GM18505 (cell line): Measurements from ENCODE around the gene ERLEC1.
"Not testable (repeated sequence)": the region's sequence is repeated elsewhere in the genome, so short reads cannot be mapped to it uniquely, and the experiment has no call there.

Experiments
- ATAC-seq: cut with Tn5 transposase; IDR thresholded peaks from one replicate; pipeline ENCODE4 v1.9.1; 2021; ENCODE audit not compliant: unreplicated experiment
- POLR2A ChIP-seq: IDR thresholded peaks from 4 replicates; pipeline ENCODE4 v1.6.1; 2011; ENCODE audit warnings: borderline replicate concordance; ENCODE audit not compliant: insufficient read depth, insufficient read length; ENCODE audit errors: extremely low read depth

Gene ERLEC1

GRCh38 chr2:53802617-53803151 lies 15.8 kb downstream of the ERLEC1 start:
- no peak for TF ChIP-seq POLR2A
- no peak for ATAC-seq

GRCh38 chr2:53811601-53812000 lies 24.8 kb downstream of the ERLEC1 start:
- no peak for TF ChIP-seq POLR2A
- no peak for ATAC-seq

- ATAC-seq = no peak
- TF ChIP-seq POLR2A = no peak
Observed at GRCh38 chr2:53813151-53813550, 26.3 kb downstream of the ERLEC1 start.

- no peak for ATAC-seq
- no peak for TF ChIP-seq POLR2A
Observed at GRCh38 chr2:53818854-53819435, 32.1 kb downstream of the ERLEC1 start.

- no peak for ATAC-seq
Observed at GRCh38 chr2:53819634-53820033, 32.8 kb downstream of the ERLEC1 start.

GRCh38 chr2:53820048-53820447 lies 33.2 kb downstream of the ERLEC1 start:
- no peak for ATAC-seq
- no peak for TF ChIP-seq POLR2A

More at GRCh38 chr2:53819634-53820033, 32.8 kb downstream of the ERLEC1 start:
- no peak for TF ChIP-seq POLR2A

GRCh38 chr2:53820711-53821110 lies 33.9 kb downstream of the ERLEC1 start:
- no peak for TF ChIP-seq POLR2A
- no peak for ATAC-seq

GRCh38 chr2:53821810-53822209 lies 35.0 kb downstream of the ERLEC1 start:
- no peak for TF ChIP-seq POLR2A
- ATAC-seq = no peak

- not testable (repeated sequence) for ATAC-seq
Observed at GRCh38 chr2:53823639-53824038, 36.8 kb downstream of the ERLEC1 start.

- ATAC-seq = no peak
Observed at GRCh38 chr2:53826030-53826410, 39.2 kb downstream of the ERLEC1 start.

GRCh38 chr2:53826587-53827397 lies 39.9 kb downstream of the ERLEC1 start:
- TF ChIP-seq POLR2A = no peak
- no peak for ATAC-seq

More at GRCh38 chr2:53826030-53826410, 39.2 kb downstream of the ERLEC1 start:
- TF ChIP-seq POLR2A = no peak

- no peak for TF ChIP-seq POLR2A
- no peak for ATAC-seq
Observed at GRCh38 chr2:53827398-53828175, 40.7 kb downstream of the ERLEC1 start.

- ATAC-seq = no peak
- no peak for TF ChIP-seq POLR2A
Observed at GRCh38 chr2:53828331-53828730, 41.5 kb downstream of the ERLEC1 start.
